ENCODE results near the gene HS3ST6. TPM values are rescaled to one million over a fixed set of nuclear protein-coding genes. Genes with fewer than 3 reads are reported as not detected.
A peak's percentile ranks its signal among the peaks of the same experiment; 100 is the strongest.

Gene HS3ST6
- total and polyA plus RNA-seq, 9 of the 15 experiments (the other 6 are each of a cell fraction or from before 2014, with no cell fraction given), result not detected

DNA sequence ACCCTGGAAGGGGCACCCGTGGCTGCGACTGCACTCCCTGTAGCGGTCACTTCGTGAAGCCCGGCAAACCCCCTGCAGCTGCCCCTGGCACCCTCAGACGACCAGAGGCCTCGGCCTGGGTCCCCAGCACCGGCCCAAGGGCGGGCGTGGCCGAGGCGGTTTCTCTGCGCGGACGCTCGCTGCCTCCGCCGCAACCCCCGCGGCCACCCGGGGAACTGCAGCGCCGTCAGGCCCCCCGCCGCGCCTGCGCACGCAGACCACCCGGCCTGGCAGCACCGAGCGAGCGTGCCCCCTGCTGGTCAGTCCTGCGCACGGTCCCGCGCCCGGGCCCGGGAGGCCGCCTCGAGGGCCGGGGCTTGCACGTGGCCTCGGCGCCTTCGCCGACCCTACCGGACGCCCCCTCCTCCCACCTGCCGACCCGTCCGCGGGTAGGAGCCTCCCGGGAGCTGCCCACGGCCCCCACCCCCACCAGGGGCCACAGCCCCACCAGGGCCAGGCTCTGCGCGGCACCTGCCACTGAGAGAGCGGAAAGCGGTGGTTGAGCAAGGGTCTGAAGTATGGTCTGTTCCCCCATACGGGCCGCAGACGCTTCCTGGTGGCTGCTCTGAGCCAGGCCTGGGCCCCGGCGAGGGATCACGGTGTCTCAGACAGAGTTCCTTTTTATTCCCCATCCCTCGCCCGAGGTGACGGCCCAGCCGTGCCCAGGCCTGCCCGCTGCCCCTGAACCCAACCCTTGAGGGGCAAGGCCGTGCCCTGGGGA, 11.5 kb upstream of the HS3ST6 start (continued):
- TF ChIP-seq, protein P1, sequence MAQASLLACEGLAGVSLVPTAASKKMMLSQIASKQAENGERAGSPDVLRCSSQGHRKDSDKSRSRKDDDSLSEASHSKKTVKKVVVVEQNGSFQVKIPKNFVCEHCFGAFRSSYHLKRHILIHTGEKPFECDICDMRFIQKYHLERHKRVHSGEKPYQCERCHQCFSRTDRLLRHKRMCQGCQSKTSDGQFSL (CRISPR knock-in tag; IDR thresholded peaks at IDR 0.05), result no peak; the same call in 1 of the 2 replicates
- TF ChIP-seq, protein P1 (tag; IDR thresholded peaks at IDR 0.05), result 0 out of 4 replicates have a peak, but pooled peaks of 1 of the 2 experiments have one; percentile 27
- TF ChIP-seq CCNT2 (IDR thresholded peaks at IDR 0.05; ENCODE audit: borderline replicate concordance, extremely low read depth, insufficient read length, low read depth, low read length), result peak; percentile 77
- no peak for TF ChIP-seq XRCC3 (IDR thresholded peaks at IDR 0.05)
- no peak for TF ChIP-seq GABPB2 (CRISPR knock-in tag; conservative IDR thresholded peaks at IDR 0.05)
- no peak for TF ChIP-seq ASH1L (IDR thresholded peaks at IDR 0.05; ENCODE audit: borderline replicate concordance, low read depth, partially characterized antibody)
- TF ChIP-seq, protein P2, sequence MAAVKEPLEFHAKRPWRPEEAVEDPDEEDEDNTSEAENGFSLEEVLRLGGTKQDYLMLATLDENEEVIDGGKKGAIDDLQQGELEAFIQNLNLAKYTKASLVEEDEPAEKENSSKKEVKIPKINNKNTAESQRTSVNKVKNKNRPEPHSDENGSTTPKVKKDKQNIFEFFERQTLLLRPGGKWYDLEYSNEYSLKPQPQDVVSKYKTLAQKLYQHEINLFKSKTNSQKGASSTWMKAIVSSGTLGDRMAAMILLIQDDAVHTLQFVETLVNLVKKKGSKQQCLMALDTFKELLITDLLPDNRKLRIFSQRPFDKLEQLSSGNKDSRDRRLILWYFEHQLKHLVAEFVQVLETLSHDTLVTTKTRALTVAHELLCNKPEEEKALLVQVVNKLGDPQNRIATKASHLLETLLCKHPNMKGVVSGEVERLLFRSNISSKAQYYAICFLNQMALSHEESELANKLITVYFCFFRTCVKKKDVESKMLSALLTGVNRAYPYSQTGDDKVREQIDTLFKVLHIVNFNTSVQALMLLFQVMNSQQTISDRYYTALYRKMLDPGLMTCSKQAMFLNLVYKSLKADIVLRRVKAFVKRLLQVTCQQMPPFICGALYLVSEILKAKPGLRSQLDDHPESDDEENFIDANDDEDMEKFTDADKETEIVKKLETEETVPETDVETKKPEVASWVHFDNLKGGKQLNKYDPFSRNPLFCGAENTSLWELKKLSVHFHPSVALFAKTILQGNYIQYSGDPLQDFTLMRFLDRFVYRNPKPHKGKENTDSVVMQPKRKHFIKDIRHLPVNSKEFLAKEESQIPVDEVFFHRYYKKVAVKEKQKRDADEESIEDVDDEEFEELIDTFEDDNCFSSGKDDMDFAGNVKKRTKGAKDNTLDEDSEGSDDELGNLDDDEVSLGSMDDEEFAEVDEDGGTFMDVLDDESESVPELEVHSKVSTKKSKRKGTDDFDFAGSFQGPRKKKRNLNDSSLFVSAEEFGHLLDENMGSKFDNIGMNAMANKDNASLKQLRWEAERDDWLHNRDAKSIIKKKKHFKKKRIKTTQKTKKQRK (IDR thresholded peaks at IDR 0.05; ENCODE audit: borderline replicate concordance, low read depth, low read length), result no peak
- no peak for TF ChIP-seq MIER1 (IDR thresholded peaks at IDR 0.05; ENCODE audit: low read depth)
- no peak for TF ChIP-seq CBFA2T2 (conservative IDR thresholded peaks at IDR 0.05)
- TF ChIP-seq ZNF668 (CRISPR knock-in tag; IDR thresholded peaks at IDR 0.05), result no peak
- TF ChIP-seq, protein P3, sequence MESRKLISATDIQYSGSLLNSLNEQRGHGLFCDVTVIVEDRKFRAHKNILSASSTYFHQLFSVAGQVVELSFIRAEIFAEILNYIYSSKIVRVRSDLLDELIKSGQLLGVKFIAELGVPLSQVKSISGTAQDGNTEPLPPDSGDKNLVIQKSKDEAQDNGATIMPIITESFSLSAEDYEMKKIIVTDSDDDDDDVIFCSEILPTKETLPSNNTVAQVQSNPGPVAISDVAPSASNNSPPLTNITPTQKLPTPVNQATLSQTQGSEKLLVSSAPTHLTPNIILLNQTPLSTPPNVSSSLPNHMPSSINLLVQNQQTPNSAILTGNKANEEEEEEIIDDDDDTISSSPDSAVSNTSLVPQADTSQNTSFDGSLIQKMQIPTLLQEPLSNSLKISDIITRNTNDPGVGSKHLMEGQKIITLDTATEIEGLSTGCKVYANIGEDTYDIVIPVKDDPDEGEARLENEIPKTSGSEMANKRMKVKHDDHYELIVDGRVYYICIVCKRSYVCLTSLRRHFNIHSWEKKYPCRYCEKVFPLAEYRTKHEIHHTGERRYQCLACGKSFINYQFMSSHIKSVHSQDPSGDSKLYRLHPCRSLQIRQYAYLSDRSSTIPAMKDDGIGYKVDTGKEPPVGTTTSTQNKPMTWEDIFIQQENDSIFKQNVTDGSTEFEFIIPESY (CRISPR knock-in tag; IDR thresholded peaks at IDR 0.05), result peak; percentile 96
- no peak for TF ChIP-seq ZNF23 (CRISPR knock-in tag; IDR thresholded peaks at IDR 0.05)
- TF ChIP-seq, protein P4, sequence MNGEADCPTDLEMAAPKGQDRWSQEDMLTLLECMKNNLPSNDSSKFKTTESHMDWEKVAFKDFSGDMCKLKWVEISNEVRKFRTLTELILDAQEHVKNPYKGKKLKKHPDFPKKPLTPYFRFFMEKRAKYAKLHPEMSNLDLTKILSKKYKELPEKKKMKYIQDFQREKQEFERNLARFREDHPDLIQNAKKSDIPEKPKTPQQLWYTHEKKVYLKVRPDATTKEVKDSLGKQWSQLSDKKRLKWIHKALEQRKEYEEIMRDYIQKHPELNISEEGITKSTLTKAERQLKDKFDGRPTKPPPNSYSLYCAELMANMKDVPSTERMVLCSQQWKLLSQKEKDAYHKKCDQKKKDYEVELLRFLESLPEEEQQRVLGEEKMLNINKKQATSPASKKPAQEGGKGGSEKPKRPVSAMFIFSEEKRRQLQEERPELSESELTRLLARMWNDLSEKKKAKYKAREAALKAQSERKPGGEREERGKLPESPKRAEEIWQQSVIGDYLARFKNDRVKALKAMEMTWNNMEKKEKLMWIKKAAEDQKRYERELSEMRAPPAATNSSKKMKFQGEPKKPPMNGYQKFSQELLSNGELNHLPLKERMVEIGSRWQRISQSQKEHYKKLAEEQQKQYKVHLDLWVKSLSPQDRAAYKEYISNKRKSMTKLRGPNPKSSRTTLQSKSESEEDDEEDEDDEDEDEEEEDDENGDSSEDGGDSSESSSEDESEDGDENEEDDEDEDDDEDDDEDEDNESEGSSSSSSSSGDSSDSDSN (IDR thresholded peaks at IDR 0.05; ENCODE audit: borderline replicate concordance in 1 of 2, low read depth in 2 of 2, low read length in 2 of 2), result 0 out of 4 replicates have a peak, but pooled peaks of 1 of the 2 experiments have one; percentile 73
- no peak for TF ChIP-seq MAFF (IDR thresholded peaks at IDR 0.05; ENCODE audit: low read length)
- TF ChIP-seq, protein P5, sequence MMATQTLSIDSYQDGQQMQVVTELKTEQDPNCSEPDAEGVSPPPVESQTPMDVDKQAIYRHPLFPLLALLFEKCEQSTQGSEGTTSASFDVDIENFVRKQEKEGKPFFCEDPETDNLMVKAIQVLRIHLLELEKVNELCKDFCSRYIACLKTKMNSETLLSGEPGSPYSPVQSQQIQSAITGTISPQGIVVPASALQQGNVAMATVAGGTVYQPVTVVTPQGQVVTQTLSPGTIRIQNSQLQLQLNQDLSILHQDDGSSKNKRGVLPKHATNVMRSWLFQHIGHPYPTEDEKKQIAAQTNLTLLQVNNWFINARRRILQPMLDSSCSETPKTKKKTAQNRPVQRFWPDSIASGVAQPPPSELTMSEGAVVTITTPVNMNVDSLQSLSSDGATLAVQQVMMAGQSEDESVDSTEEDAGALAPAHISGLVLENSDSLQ (IDR thresholded peaks at IDR 0.05), result no peak
- peak; percentile 38; the same call in 1 of the 2 replicates for TF ChIP-seq CEBPB (tag; IDR thresholded peaks at IDR 0.05)
- 0 out of 2 replicates have a peak, but pooled peaks have one; percentile 81 for TF ChIP-seq NR1H2 (CRISPR knock-in tag; IDR thresholded peaks at IDR 0.05)
